H1 (cell line): ENCODE results near the gene ASTN2.

Experiments
- CEBPB ChIP-seq: IDR thresholded peaks from 2 replicates; pipeline ENCODE4 v1.6.1; 2012; ENCODE audit warnings: low read depth, low read length
- CREB1 ChIP-seq: IDR thresholded peaks from 2 replicates; pipeline ENCODE4 v1.6.1; 2012; ENCODE audit warnings: inconsistent platforms
- EZH2 ChIP-seq: fragments of 200-600 bp; sonication (generic); IDR thresholded peaks from 2 replicates; pipeline ENCODE4 v1.7.1; 2012; ENCODE audit warnings: low read depth, mild to moderate bottlenecking, moderate library complexity, low read length, inconsistent platforms; ENCODE audit not compliant: severe bottlenecking
- KDM1A ChIP-seq: fragments of 200-600, 300-600 bp; sonication (generic); IDR thresholded peaks from 2 replicates; pipeline ENCODE4 v1.7.1; 2016; ENCODE audit warnings: mild to moderate bottlenecking, low read length, borderline replicate concordance
- POLR2A ChIP-seq, 2 experiments: IDR thresholded peaks; 1 replicate in 1 of 2; 2 replicates in 1 of 2; pipeline ENCODE4 v1.6.1; 2011; ENCODE audit warnings: low read depth in 2 of 2, low read length in 2 of 2, mild to moderate bottlenecking in 2 of 2; ENCODE audit errors: control extremely low read depth in 1 of 2
- POLR2AphosphoS5 ChIP-seq: IDR thresholded peaks from 2 replicates; pipeline ENCODE4 v1.6.1; 2011; ENCODE audit warnings: low read depth, low read length
- SP1 ChIP-seq: IDR thresholded peaks from 2 replicates; pipeline ENCODE4 v1.6.1; 2011; ENCODE audit warnings: low read depth, low read length
- SP2 ChIP-seq: IDR thresholded peaks from 2 replicates; pipeline ENCODE4 v1.6.1; 2012; ENCODE audit warnings: mild to moderate bottlenecking, low read length, inconsistent platforms
- SUZ12 ChIP-seq: fragments of 200-600 bp; sonication (generic); IDR thresholded peaks from 2 replicates; pipeline ENCODE4 v1.6.1; 2012; ENCODE audit warnings: mild to moderate bottlenecking, inconsistent platforms, low read length, moderate library complexity, mixed read lengths
- TAF1 ChIP-seq: IDR thresholded peaks from 2 replicates; pipeline ENCODE4 v1.6.1; 2011; ENCODE audit warnings: mild to moderate bottlenecking, low read depth, low read length
- YY1 ChIP-seq: IDR thresholded peaks from 2 replicates; pipeline ENCODE4 v1.6.1; 2011; ENCODE audit warnings: low read depth, mild to moderate bottlenecking, low read length
- TF ChIP-seq, protein P1 (sequence below), 3 experiments: IDR thresholded peaks; 1 replicate in 2 of 3; 2 replicates in 1 of 3; pipeline versions ENCODE4 v1.5.1 to v1.6.1; 2011; ENCODE audit warnings: low read length in 3 of 3, mild to moderate bottlenecking in 3 of 3, inconsistent platforms in 2 of 3, low read depth in 1 of 3, moderate library complexity in 1 of 3; ENCODE audit not compliant: insufficient read depth in 1 of 3; ENCODE audit errors: control extremely low read depth in 1 of 3

DNA sequence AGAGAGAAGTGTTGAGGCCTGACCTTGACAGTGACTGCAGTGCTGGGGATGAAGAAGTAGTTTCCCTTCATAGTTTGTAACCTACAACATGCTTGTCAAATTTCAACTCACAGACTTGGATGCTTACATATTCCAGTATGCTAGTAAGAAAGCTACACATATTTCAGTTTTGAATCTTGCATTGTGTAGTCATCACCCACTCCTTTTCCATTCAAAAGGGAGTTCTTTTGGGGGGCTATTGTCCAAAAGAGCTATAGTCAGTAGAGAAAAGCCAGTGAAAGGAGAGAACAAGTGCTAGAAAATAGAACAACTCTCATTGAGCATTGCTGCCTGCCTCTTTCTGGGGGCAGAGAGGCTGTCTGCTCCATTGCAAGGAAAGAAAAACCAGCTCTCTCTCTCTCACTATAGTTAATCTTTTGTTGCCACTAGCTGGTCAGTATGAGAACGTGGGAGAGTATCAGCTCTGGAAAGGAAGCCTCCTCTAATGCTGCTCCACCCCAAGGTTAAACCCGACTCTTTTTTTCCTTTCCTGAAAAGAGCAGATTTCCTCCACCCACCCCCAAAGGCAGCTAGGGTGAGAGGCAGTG, 7.3 kb downstream of the ASTN2 start:
- TF ChIP-seq CEBPB (no peak), TAF1 (no peak), EZH2 (no peak), KDM1A (no peak), POLR2AphosphoS5 (no peak), SUZ12 (no peak), SP1 (no peak), CREB1 (no peak), SP2 (no peak), YY1 (no peak), POLR2A (IDR thresholded peaks at IDR 0.05; ENCODE audit: control extremely low read depth in 1 of 2, low read depth in 2 of 2, low read length in 2 of 2) (no peak)
- TF ChIP-seq, protein P1, sequence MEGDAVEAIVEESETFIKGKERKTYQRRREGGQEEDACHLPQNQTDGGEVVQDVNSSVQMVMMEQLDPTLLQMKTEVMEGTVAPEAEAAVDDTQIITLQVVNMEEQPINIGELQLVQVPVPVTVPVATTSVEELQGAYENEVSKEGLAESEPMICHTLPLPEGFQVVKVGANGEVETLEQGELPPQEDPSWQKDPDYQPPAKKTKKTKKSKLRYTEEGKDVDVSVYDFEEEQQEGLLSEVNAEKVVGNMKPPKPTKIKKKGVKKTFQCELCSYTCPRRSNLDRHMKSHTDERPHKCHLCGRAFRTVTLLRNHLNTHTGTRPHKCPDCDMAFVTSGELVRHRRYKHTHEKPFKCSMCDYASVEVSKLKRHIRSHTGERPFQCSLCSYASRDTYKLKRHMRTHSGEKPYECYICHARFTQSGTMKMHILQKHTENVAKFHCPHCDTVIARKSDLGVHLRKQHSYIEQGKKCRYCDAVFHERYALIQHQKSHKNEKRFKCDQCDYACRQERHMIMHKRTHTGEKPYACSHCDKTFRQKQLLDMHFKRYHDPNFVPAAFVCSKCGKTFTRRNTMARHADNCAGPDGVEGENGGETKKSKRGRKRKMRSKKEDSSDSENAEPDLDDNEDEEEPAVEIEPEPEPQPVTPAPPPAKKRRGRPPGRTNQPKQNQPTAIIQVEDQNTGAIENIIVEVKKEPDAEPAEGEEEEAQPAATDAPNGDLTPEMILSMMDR (IDR thresholded peaks at IDR 0.05; ENCODE audit: control extremely low read depth in 1 of 3, insufficient read depth in 1 of 3, low read depth in 1 of 3, low read length in 3 of 3): no peak
